GM19043 (cell line): Measurements from ENCODE around the gene PRSS48.
A peak's percentile ranks its signal among the peaks of the same experiment; 100 is the strongest.
"Not testable (repeated sequence)": the region's sequence is repeated elsewhere in the genome, so short reads cannot be mapped to it uniquely, and the experiment has no call there.

Experiments used
- ATAC-seq: cut with Tn5 transposase; IDR thresholded peaks from one replicate; pipeline ENCODE4 v1.9.1; 2021; ENCODE audit warnings: low read depth; ENCODE audit not compliant: unreplicated experiment

The PRSS48 gene

DNA sequence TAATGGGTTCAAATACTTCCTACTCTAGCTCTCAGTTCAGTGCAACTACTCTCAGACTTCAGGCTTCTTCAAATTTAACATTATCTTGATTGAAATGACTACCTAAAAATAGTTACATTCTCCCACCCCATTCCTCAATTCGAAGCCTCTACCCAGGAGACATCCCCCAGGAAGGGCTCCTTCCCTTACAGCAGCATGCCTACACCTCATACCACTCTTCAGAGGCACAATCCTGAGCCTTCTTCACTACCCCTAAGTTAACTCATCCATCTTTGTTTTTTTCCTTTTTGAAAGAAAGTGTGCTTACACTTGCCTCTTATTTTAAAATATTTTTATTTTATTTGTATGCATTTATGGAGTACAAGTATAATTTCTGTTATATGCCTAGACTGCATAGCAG, 17.2 kb upstream of the PRSS48 start:
- ATAC-seq = no peak

DNA sequence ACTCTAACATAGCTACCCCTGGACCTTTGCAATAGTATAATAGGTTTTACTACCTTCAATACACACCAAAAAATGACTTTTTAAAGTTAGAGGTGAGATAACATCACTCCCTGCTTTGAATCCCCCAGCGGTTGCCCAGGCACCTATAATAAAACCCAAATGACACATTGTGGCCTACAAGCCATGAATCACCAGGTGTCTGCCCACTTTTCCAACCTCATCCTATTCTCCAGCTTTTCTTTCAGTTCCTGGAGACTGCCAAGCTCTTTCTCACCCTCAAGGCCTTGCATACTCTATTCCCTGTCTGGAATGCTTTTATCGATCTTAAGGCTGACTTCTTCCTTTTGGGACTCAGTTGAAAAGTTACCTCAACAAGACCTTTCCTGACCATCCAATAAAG, 16.4 kb upstream of the PRSS48 start:
- no peak for ATAC-seq

DNA sequence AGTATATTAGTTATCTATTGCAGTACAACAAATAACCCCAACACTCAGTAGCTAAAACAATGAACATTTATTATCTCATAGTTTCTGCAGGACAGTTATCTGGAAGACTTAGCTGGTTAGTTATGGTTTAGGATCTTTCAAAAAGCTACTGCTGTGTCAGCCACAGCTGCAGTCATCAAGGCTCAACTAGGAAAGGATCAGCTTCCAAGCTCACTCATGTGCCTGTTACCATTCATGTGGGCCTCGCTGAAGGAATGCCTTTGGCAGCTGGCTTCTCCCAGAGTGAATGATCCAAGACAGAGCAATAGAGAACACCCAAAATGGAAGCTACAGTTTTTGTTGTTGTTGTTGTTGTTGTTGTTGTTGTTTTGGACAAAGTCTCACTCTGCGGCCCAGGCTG, 13.5 kb upstream of the PRSS48 start:
- ATAC-seq = no peak

DNA sequence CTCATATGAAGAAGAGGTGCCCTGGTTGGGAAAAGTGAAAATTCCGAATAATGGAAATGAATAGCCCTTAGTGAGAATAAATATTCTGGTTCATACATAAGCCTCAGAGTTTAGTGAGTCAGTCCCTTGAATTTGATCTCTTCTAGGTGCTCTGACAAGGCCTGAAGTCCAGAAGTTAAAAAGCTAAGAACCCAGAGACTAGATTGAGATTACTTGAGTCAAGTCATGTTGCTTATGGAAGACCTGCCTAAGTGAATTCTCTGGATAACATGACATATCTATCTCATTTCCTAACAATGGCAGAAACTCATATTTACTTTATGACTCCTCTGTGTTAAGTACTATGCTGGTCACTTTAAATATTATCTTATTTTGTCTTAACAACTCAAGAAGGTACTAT, 10.5 kb upstream of the PRSS48 start:
- ATAC-seq = no peak

DNA sequence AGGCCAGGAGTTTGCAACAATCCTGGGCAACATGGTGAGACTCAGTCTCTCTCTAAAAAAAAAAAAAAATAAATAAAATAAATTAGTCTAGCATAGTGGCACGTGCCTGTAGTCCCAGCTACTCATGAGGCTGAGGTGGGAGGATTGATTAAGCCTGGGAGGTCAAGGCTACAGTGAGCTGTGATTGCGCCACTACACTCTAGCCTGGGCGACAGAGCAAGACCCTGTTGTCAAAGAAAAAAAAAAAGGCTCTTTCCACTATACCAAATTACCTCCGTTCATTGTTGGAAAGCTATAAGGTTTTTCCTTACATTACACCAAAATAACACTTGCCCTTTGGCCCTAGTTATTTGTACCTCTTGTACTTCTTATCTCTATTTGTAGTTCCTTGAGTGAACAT, 9.9 kb upstream of the PRSS48 start:
- ATAC-seq = no peak

DNA sequence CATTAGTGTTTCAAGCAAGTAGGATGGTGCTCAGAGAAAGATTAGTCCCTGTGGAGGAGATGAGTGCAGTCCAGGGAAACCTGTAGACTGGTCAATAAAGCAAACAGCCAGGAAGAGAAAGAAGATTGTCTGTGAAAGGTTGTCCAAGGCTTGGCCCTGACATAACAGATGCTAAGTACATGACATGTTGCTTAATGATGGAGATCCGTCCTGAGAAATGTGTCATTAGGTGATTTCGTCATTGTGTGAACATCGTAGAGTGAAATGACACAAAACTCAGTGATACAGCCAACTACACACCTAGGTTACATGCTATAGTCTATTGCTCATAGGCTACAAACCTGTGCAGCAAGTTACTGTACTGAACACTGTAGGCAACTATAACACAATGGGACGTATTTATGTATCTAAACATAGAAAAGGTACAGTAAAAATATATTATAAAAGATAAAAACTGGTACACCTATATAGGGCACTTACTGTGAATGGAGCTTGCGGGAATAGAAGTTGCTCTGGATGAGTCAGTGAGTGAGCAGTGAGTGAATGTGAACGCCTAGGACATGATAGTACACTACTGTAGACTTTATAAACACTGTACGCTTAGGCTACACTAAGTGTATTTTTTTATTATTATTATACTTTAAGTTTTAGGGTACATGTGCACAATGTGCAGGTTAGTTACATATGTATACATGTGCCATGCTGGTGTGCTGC, 9.0 kb upstream of the PRSS48 start:
- no peak for ATAC-seq

DNA sequence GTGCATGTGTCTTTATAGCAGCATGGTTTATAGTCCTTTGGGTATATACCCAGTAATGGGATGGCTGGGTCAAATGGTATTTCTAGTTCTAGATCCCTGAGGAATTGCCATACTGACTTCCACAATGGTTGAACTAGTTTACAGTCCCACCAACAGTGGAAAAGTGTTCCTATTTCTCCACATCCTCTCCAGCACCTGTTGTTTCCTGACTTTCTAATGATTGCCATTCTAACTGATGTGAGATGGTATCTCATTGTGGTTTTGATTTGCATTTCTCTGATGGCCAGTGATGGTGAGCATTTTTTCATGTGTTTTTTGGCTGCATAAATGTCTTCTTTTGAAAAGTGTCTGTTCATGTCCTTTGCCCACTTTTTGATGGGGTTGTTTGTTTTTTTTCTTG, 8.1 kb upstream of the PRSS48 start:
- not testable (repeated sequence) for ATAC-seq

DNA sequence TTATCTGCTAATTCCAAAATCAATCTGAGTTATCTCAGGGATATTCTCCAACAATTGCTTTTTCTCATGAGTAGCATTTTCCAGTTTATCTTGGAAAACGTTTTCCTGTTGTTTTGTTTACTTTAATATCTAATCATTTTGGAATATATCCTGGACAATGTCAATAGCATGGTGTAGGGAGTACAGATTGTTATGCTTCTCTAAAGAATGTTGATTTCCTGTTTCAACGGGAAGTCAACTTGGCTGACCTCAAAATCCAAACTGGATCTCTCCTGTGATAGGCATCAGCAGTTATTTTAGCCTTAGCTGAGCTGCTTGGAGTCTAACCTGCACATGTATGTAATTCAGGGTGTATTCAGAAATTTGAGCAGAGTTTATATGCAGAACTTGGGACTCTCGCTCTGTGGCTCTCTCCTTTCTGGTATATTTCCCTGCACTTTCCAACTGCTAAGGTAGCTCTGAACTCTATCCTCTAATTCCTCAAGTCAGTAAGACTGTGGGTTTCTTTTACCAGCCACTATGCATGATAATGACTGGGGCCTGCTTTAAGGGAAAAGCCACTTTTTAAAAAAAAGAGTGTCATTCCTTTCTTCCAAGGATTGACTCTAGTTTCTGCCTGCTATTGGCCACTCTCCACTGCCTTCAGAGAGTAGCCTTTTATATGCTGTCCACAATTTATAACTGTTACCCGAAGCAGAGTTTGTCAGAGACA, 7.7 kb downstream of the PRSS48 start:
- ATAC-seq = no peak

DNA sequence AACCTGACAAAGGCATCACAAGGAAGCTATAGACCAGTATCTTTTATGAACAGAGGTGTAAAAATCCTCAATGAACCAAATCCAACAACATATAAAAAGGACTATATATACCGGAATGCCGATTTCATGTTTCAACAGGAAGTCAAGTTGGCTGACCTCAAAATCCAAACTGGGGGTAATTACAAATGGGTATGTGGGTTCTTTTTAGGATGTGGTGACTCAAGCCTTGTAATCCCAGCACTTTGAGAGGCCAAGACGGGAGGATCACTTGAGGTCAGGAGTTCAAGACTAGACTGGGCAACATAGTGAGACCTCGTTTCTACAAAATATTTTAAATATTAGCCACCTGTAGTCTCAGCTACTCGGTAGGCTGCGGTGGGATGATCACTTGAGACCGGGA, 10.4 kb downstream of the PRSS48 start:
- no peak for ATAC-seq

DNA sequence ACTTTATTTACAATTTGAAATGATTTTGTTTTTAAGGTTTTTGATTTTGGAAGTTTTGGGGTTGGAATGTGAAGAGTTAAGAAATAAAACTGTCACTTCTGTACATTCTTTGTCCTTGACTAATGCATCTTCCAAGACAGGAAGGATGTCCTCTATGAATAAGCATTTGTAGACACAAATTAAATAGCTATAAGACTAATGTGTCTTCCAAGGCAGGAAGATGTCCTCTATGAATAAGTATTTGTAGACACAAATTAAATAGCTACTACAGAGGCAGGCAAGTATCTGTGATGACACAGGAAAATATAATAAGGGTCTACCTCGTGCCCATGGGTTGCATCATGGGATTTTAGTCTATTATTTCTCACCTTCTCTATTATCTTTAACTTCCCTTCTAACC, 14.5 kb downstream of the PRSS48 start:
- ATAC-seq = no peak

DNA sequence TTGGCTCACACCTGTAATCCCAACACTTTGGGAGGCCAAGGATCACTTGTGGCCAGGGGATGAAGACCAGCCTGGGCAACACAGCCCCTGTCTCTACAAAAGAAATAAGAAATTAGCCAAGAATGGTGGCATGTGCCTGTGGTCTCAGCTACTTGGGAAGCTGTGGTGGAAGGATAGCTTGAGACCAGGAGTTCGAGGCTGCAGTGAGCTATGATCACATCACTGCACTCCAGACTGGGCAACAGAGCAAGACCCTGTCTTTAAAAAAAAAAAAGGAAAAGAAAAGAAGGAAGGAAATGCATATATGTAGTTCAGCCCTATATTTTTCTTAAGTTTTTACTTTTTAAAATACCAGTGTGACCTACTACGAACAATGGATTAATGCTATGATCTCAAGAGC, 15.1 kb downstream of the PRSS48 start:
- no peak for ATAC-seq

DNA sequence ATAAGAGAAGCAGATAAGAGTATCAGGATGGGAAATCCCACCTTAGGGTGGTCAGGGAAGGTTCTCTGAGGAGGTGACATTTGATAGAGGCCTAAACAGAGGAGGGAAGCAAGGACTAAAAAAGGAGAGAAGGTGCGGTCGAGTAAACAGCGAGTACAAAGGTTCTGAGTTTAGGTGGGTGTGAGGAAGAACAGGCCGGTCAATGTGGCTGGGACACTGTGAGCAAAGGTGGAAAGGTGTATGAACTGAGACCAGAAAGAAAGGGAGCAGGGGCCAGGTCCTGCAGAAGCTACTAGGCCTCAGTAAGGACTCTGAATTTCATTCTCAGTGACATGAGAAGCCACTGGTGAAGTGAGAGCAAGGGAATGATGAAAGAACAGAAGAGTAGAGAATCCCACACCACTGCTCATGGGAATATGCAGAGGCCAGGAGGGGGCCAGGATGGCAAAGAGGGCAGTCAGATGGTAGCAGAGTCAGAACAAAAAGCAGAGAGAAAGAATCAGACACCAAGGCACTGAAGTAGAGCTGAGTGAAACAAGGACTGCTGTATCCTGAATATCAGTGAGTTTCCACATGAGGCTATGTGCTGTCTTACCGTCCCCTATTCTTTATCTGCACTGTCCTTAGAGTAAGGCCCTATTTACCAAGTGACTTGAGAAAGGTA, 18.0 kb downstream of the PRSS48 start:
- no peak for ATAC-seq

DNA sequence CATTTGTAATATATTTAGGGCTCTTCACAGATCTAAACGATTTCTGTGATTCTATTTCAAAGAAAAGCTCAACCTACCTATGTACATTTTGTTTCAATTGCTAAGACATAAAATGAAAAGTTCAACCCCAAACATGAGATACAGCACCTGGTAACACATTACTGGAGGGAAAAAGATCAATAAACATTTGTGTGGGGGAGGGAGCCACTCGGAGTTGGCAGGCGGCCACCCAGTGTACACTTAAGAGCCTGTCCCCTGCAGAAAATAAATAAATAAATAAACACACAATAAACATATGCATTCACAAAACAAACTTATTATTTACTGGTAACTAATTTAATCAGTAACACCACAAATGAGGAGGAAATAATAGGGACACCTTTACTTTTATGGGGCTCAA, 19.3 kb downstream of the PRSS48 start:
- ATAC-seq = no peak

DNA sequence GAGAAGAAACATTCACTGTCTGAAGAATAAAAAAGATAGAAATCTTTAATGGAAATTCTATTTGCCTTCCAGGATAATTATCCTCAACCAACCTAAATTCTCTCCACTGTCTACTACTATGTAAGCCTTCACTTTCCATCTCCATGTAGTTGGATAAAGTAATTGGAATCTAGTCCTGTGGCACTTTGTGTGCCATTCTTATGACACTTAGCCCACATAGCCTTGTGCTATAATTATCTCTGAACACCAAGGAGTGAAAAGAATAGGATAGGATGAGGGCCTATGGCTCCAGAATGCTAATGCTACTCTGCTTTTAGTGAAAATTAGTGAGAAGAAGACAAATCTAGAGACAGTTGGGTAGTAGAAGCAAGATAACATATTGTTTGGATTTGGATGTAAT, 20.2 kb downstream of the PRSS48 start:
- ATAC-seq = no peak

DNA sequence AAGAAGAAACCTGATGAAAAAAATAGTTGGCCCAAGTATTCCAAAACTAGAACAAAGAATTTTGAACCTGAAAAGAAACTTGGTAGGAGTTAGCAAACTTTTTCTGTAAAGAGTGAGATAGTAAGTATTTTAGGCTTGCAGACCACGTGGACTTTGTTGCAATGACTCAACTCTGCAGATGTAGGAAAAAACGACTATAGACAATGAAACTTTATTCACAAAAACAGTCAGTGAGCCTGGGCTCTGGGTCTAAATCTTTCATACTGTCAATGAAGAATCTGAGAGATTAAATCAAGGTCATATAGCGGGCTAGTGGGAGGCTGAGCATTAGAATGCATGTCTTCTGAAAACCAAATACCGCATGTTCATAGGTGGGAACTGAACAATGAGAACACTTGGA, 25.5 kb downstream of the PRSS48 start:
- ATAC-seq = no peak

DNA sequence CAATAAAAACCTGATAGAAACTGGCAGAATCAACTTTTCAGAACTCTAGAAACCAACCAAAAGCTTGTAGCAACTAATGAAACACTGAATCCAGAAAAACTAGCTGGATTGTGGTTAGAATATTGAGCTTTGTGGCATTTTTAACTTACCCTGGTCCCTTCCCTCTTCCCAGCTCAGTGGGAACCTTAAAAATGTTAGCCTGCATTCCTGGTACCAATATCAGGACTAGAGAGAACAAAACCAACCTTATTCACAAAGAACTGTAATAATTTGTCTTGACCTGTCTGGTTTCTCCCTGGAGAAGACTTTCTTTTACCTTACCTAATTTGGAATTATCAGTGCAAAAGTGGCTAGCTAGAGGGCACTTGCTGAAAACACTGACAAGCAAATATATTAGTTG, 27.3 kb downstream of the PRSS48 start:
- no peak for ATAC-seq

DNA sequence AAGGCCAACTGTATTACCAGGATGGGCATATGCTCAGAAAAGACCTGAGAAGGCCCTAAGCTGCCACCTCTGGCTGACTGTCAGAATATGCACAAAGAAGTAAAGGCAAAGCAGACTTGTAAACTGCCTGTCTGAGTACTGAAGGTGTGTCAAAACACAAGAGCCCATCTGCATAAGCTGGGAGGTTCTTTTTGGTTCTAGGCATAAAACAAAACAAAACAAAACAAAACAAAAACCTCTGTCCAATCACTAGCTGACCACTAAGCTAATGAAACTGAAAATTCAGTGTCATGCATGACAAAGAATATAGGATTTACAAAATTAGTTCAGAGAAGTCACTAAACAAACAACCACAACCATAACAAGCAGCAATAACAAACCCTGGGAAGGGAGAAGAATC, 27.8 kb downstream of the PRSS48 start:
- ATAC-seq = peak; percentile 64

DNA sequence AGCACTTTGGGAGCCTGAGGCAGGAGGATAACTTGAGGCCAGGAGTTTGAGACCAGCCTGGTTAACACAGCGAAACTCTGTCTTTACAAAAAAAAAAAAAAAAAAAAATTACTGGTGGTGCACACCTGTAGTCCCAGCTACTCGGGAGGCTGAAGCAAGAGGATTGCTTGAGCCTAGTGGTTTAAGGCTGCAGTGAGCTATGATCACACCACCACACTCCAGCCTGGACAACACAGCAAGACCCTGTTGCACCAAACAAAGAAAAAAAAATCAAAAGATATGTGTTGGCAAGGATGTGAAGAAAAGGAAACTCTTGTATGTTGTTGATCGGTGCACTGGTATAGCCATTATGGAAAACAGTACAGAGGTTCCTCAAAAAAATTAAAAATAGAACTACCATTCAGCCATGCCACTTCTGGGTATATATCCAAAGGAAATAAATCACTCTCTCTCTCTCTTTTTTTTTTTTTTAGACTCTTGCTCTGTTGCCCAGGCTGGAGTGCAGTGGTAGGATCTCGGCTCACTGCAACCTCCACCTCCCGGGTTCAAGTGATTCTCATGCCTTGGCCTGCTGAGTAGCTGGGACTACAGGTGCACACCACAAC, 33.3 kb downstream of the PRSS48 start:
- no peak for ATAC-seq

DNA sequence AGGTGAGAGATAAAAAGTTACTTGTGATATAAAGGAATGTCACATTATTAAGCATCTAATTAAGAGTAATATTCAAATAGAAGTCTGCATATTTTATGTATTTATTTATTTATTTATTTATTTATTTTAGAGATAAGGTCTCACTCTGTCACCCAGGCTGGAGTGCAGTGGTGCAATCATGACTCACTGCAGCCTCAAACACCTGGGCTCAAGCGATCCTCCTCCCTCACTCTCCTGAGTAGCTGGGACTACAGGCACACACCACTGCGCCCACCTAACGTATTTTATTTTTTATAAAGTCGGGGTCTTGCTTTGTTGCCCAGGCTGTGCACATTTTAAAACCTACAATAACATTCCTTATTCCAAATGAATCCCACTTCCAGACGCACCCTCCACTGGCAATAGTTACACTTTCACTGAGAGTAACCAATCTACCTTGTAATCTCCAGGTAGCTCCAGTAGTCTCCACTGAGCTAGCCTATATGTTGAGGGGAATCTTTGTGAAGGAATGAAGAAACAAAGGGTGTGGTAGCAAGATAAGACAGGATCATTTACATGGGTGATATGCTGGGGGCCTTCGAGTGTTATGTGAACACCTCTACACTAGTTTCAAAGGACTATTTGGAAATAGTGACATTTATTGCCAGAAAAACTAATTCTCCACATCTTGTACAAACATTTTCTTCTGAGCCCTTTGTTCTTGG, 36.5 kb downstream of the PRSS48 start:
- ATAC-seq = no peak

DNA sequence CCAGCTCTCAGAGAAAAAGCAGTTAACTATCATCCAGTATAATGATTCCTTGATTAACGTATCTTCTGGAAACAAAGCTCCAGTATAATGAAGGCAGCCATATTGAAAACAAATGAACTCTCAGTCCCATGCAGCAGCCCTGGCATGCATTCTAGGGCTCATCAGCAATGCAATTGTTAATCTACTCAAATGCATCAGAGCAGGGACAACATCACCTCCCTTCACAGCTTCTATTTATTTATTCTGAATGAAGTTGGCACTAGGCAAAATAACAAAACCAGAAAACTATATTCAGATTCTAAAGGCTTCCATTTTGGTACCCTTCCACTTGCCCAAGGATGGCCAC, 37.0 kb downstream of the PRSS48 start:
- ATAC-seq = no peak

DNA sequence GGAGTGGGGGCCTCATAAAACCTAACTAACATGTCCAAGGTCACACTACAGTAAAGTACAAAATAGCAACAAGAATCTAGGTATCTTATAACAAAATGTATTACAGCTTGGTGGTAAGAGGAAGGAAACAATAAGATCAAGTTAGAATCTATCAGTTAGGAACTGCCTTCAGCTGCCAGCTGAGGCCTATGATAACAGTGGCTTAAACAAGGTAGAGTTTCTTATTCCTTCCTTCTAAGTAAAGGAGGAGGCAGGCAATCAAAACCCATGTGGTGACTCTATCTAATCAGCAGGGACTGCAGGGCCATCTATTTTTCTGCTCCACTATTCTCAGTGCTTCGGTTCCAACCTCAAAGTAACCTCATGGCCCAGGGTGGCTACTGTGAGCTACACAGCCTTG, 37.5 kb downstream of the PRSS48 start:
- ATAC-seq = no peak
